HepG2 (cell line): Measurements from ENCODE around the gene MAEA.

Experiments
- MAFG ChIP-seq: sonication (generic); formaldehyde crosslinking; IDR thresholded peaks from 2 replicates; pipeline ENCODE4 v1.5.1; 2020; ENCODE audit warnings: mild to moderate bottlenecking, missing genetic modification reagents
- NR2C2 ChIP-seq: sonication (generic); formaldehyde crosslinking; IDR thresholded peaks from 2 replicates; pipeline ENCODE4 v1.4.0; 2020; ENCODE audit warnings: missing genetic modification reagents, mild to moderate bottlenecking, moderate library complexity, borderline replicate concordance
- POLR2A ChIP-seq, 2 experiments: IDR thresholded peaks; 2 replicates each; pipeline ENCODE4 v1.6.1; 2011; ENCODE audit warnings: low read depth in 2 of 2, low read length in 2 of 2, mild to moderate bottlenecking in 1 of 2, moderate library complexity in 1 of 2; ENCODE audit not compliant: insufficient read depth in 1 of 2
- STAT5B ChIP-seq: sonication (generic); formaldehyde crosslinking; IDR thresholded peaks from 2 replicates; pipeline ENCODE4 v1.4.0; 2020; ENCODE audit warnings: missing genetic modification reagents
- ZNF124 ChIP-seq: sonication (generic); formaldehyde crosslinking; IDR thresholded peaks from 2 replicates; pipeline ENCODE4 v1.4.0; 2020; ENCODE audit warnings: missing genetic modification reagents
- ZNF317 ChIP-seq: sonication (generic); formaldehyde crosslinking; IDR thresholded peaks from 2 replicates; pipeline ENCODE4 v1.5.0; 2020; ENCODE audit warnings: mild to moderate bottlenecking, missing genetic modification reagents
- TF ChIP-seq, protein P1 (sequence below): sonication (generic); formaldehyde crosslinking; IDR thresholded peaks from 2 replicates; pipeline ENCODE4 v1.5.0; 2020; ENCODE audit warnings: mild to moderate bottlenecking, missing genetic modification reagents, moderate library complexity
- TF ChIP-seq, protein P2 (sequence below): sonication (generic); formaldehyde crosslinking; IDR thresholded peaks from 2 replicates; pipeline ENCODE4 v1.4.0; 2020; ENCODE audit warnings: missing genetic modification reagents

DNA sequence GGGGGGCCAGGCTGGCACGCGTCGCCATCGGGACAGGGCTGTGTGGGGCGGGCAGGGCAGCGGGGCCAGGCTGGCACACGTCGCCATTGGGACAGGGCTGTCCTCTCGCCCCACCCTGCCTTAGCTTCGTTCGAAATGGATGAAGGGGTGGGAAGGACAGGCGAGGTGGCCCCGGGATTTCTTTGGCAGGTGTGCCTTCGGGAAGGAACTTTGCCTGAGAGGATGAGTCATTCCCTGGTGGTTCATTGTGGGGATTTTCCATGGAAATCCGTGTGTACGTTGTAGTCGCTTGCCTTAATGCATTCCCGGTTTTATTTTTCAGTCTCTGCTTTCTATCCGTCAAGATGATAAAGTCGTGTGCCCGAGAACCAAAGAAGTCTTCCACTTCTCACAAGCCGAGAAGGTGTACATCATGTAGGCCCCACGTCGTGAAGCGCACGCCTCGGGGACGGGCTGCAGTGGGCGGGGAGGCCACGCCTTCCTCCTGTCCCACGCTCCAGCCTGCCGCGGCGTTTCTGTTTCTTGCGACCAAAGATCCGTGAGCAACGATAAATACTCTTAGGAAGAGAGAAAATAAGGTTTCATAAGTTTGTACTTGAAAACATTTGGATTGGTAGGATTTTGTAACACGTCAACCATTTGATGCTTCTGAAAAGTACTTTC, 49.2 kb downstream of the MAEA start:
- TF ChIP-seq ZNF124 (CRISPR knock-in tag) (no peak), STAT5B (CRISPR knock-in tag) (no peak), MAFG (CRISPR knock-in tag) (no peak), ZNF317 (CRISPR knock-in tag) (no peak), POLR2A (IDR thresholded peaks at IDR 0.05; ENCODE audit: insufficient read depth in 1 of 2, low read depth in 2 of 2, low read length in 2 of 2) (no peak), NR2C2 (CRISPR knock-in tag) (no peak)
- TF ChIP-seq, protein P1, sequence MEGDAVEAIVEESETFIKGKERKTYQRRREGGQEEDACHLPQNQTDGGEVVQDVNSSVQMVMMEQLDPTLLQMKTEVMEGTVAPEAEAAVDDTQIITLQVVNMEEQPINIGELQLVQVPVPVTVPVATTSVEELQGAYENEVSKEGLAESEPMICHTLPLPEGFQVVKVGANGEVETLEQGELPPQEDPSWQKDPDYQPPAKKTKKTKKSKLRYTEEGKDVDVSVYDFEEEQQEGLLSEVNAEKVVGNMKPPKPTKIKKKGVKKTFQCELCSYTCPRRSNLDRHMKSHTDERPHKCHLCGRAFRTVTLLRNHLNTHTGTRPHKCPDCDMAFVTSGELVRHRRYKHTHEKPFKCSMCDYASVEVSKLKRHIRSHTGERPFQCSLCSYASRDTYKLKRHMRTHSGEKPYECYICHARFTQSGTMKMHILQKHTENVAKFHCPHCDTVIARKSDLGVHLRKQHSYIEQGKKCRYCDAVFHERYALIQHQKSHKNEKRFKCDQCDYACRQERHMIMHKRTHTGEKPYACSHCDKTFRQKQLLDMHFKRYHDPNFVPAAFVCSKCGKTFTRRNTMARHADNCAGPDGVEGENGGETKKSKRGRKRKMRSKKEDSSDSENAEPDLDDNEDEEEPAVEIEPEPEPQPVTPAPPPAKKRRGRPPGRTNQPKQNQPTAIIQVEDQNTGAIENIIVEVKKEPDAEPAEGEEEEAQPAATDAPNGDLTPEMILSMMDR (CRISPR knock-in tag): no peak
- TF ChIP-seq, protein P2, sequence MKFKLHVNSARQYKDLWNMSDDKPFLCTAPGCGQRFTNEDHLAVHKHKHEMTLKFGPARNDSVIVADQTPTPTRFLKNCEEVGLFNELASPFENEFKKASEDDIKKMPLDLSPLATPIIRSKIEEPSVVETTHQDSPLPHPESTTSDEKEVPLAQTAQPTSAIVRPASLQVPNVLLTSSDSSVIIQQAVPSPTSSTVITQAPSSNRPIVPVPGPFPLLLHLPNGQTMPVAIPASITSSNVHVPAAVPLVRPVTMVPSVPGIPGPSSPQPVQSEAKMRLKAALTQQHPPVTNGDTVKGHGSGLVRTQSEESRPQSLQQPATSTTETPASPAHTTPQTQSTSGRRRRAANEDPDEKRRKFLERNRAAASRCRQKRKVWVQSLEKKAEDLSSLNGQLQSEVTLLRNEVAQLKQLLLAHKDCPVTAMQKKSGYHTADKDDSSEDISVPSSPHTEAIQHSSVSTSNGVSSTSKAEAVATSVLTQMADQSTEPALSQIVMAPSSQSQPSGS (CRISPR knock-in tag): no peak
